ENCODE results near the gene PRAC1.

PRAC1 gene

DNA sequence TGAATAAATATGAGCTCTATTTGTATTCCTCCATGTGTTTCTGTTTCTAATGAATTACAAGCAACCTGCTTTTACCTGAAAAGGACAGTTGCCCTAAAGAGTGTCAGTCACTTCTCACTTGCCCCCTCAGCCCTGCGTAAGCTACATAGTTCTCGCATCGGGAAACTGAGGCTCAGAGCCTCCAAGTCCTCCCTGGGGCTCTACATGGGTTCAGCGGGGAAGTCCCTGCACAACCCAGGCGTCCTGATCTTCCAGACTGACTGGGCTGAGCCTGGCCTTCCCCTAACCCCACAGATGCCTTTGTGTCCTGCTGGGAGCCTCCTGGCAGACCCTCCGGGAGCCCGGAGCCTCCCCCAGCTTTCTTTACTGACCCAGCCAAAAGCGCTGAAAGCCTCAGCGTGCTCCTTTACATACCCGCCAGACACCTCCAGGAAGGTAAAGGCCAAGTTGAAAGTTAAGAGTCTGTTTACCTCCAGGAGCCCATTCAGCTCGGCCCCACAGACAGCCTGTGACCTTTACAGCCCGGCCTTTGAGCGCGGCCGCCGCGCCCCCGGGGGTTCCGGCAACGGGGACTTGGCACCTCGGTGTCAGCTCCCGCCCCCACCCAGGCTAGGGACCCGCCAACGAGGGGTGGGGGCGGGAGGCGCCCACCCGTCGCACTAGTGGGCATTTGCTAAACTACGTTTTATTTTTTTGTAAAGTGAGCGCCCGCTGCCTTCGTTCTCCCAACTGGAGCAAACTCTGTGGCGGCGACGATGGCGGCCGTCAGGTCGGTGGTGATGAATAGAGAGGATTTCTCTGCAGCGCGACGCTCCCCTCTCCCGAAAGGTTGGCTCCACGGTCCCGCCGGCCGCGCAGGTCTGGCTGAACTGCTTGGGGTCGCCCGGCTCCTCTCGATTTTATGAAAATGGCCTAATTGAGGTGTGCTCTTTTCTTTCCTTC is 10.6 kb upstream of the PRAC1 start:
- H3K27ac ChIP-seq (ENCODE audit: low read depth, low read length, severe bottlenecking) = no peak overlapping the region
- 1 to 4% methylated on average over 14 to 35 of the region's 50 CpGs for WGBS, 2 experiments (ENCODE audit: insufficient coverage in 2 of 2)
- no peaks in the 10 kb centered on the region for H3K9me3 ChIP-seq (ENCODE audit: control insufficient read depth, low read length)
- peaks cover 11% of the 10 kb centered on the region for H3K4me1 ChIP-seq (ENCODE audit: control insufficient read depth, insufficient read depth, low read length, poor library complexity, severe bottlenecking)
- no peak overlapping the region for H3K4me3 ChIP-seq (ENCODE audit: extremely low read depth, insufficient read depth, low read length, poor library complexity, severe bottlenecking)
- H3K36me3 ChIP-seq (ENCODE audit: control insufficient read depth, insufficient read depth, low read length) = no peaks in the 10 kb centered on the region

DNA sequence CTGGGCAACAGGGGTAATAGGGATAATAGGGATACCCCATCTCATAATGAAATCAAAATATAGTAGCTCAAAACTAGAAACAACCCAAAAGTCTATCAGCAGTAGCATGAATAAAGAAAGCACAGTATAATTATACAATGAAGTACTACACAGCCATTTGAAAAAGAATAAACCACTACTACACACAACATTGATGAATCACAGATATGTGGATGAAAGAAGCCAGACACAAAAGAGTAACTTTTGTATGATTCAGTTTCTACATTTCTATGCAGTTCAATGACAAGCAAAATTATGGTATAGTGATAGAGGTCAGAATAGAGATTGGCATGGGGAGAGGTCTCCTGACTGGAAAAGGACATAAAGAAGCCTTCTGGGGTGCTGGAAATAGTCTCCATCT is 9.0 kb upstream of the PRAC1 start:
- no peak overlapping the region for H3K4me3 ChIP-seq (ENCODE audit: extremely low read depth, insufficient read depth, low read length, poor library complexity, severe bottlenecking)
- peaks cover 11% of the 10 kb centered on the region for H3K4me1 ChIP-seq (ENCODE audit: control insufficient read depth, insufficient read depth, low read length, poor library complexity, severe bottlenecking)
- H3K9me3 ChIP-seq (ENCODE audit: control insufficient read depth, low read length) = no peaks in the 10 kb centered on the region

DNA sequence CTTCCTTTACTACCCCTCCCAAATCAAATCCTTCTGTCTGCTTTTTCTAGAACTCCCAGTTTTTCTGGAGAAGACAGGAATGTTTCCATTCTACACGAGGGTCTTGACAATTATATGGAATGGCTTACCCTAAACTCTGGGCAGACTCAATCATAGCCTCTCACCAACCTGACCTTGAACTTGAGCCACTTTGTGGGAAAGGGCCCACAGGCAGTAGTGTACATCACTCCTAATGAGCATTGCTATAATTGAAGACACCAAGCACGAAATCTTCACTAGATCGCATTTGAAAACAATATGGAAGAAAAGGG is 7.9 kb upstream of the PRAC1 start:
- 17% methylated on average over 1 of the region's 3 CpGs; no CpG with 5 or more reads in 1 of the 2 experiments for WGBS, 2 experiments (ENCODE audit: insufficient coverage in 2 of 2)
- Histone ChIP-seq H3K4me3 (ENCODE audit: extremely low read depth, insufficient read depth, low read length, poor library complexity, severe bottlenecking) (no peak overlapping the region), H3K9me3 (ENCODE audit: control insufficient read depth, low read length) (no peaks in the 10 kb centered on the region), H3K27ac (ENCODE audit: low read depth, low read length, severe bottlenecking) (no peak overlapping the region), H3K36me3 (ENCODE audit: control insufficient read depth, insufficient read depth, low read length) (no peaks in the 10 kb centered on the region), H3K4me1 (ENCODE audit: control insufficient read depth, insufficient read depth, low read length, poor library complexity, severe bottlenecking) (peaks cover 11% of the 10 kb centered on the region)

More for the DNA sequence above, 9.0 kb upstream of the PRAC1 start:
- H3K27ac ChIP-seq (ENCODE audit: low read depth, low read length, severe bottlenecking) = no peak overlapping the region
- H3K36me3 ChIP-seq (ENCODE audit: control insufficient read depth, insufficient read depth, low read length) = no peaks in the 10 kb centered on the region

DNA sequence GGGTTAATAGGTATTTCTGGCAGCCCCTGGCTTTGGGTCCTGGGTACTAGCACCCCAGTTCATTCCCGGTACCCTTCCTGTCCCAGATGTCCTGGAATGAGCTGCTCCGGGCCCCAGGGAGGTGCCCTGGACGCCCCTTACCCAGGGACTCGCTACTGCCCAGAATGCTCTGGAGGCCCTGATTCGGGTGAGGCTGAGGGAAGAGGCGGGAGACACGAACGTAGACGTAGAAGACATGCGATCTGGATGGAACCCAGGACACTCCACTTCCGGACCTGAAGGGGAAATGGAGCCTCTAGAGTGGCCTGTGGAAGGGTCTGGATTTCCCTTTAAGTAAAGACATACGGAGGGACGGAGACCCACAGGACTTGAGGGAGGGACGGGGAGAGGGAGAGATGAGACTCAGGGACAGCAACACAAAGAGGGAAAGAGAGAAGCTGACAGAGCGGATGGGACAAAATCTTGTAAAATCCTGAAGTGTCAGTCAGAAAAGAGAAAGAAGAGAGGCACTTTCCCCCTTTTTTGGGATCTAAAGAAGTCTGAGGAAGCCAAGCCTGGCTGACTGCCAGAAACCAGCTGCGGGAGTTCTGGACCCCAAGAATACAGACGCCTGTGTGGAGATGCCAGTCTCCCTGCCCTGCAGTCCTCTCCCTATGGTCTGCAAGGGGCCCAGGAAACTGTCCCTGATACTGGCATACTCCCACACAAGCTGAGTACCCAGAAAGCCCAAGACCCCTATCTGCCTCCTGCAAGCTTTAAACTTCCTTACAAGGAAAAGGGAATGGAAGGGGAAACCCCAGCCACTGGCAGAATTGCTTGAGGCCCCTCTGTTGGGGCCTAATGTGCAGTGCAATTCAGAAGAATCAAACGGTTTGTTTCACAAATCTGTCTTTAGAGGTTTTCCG is 7.3 kb upstream of the PRAC1 start:
- Histone ChIP-seq H3K9me3 (ENCODE audit: control insufficient read depth, low read length) (no peaks in the 10 kb centered on the region), H3K27ac (ENCODE audit: low read depth, low read length, severe bottlenecking) (no peak overlapping the region), H3K36me3 (ENCODE audit: control insufficient read depth, insufficient read depth, low read length) (no peaks in the 10 kb centered on the region), H3K4me3 (ENCODE audit: extremely low read depth, insufficient read depth, low read length, poor library complexity, severe bottlenecking) (peak overlapping the region; percentile 36), H3K4me1 (ENCODE audit: control insufficient read depth, insufficient read depth, low read length, poor library complexity, severe bottlenecking) (peaks cover 13% of the 10 kb centered on the region)
- 11 to 12% methylated on average over 19 of the region's 19 CpGs for WGBS, 2 experiments (ENCODE audit: insufficient coverage in 2 of 2)

DNA sequence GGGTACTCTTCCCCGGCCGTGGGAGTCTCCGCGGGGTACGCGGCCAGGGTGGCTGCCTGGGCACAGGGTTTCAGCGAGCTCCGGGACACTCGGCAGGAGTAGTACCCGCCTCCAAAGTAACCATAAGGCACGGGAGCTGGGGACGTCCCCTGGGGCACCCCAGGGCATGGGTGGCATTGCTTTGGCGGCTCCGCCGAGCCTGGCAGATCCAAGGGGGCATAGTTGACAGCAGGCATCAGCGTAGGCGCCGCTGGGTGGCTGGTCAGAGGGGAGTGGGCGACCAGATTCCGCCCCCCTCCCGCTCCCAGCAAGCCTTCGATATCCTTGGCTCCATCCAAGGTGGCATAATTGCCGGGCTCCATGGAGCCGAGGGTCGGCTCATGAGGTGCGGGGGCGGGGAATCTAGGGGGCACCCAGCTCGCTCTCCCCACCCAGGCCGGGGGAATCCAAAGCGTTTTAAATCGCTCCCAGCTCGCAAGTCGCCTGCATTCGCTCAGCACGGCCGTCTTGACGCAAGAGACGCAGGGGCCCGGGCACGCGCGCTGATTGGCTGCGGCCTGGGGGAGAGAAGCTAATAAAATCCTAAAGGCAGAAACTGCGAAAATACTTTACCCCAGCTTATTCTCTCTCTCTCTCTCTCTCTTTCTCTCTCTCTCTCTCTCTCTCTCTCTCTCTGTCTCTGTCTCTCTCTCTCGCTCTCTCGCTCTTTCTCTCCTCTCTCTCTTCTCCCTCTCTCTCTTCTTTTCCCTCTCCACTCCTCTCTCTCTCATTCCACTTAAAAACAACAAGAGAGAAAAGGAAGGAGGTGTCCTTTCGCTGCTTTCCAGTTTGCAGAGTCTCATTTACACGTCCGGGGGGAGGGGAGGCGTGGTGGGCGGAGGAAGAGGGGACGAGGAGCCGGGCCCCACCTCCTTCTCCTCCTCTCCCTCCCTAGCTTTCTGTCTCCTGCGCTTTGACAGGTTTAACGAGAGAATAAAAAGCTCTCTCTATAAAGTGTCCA is 6.2 kb upstream of the PRAC1 start, which contains the start of gene HOXB13:
TSS of gene HOXB13 (minus strand) at position 519 of the 1,000 bp plus-strand sequence. CDS start at position 362, 157 bp downstream.
- peak within 1 kb of the TSS; percentile 36 for H3K4me3 ChIP-seq (ENCODE audit: extremely low read depth, insufficient read depth, low read length, poor library complexity, severe bottlenecking)
- WGBS, 2 experiments (ENCODE audit: insufficient coverage in 2 of 2) = 7% methylated on average over 41 to 42 of the region's 55 CpGs
- no peaks in the 10 kb centered on the region for H3K36me3 ChIP-seq (ENCODE audit: control insufficient read depth, insufficient read depth, low read length)
- H3K9me3 ChIP-seq (ENCODE audit: control insufficient read depth, low read length) = no peaks in the 10 kb centered on the region
- no peak within 1 kb of the TSS for H3K27ac ChIP-seq (ENCODE audit: low read depth, low read length, severe bottlenecking)
- H3K4me1 ChIP-seq (ENCODE audit: control insufficient read depth, insufficient read depth, low read length, poor library complexity, severe bottlenecking) = peaks cover 17% of the 10 kb centered on the region

DNA sequence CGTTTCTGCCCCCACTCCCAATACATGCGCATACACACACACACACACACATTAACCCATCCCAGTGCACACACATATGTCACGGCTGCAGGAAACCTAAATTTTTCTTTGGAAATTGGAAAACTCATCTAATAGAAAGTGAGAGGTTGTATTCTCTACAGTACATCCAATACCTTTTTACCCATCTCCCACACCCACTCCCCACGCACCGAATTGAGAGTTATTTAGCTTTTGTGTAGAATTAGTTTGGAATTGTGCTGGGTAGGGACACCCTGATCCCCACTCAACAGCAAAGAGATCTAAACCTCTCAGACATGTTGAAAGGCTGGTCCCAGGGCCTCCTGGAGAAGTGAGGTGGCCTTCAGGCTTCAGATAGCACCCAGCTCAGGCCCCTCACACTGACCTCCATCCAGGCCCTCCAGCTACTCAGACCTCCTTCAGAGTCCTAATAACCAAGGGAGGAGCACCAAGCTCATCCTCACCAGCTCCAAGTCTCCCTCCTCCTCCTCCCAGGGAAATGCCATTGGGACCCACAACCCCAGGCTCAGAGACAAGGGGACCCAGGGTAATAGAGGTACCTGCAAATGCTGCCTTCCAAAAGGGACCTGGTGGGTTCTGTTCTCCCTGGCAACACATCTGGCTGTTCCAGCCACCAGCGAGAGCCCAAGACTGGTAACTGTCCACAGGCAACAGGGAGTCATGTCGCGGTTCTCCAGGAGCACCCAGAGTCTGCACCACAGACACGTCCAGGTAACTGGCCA is 5.3 kb upstream of the PRAC1 start:
- WGBS, 2 experiments (ENCODE audit: insufficient coverage in 2 of 2) = 43 to 45% methylated on average over 4 to 6 of the region's 9 CpGs
- H3K4me3 ChIP-seq (ENCODE audit: extremely low read depth, insufficient read depth, low read length, poor library complexity, severe bottlenecking) = peak overlapping the region; percentile 36
- H3K27ac ChIP-seq (ENCODE audit: low read depth, low read length, severe bottlenecking) = no peak overlapping the region
- H3K4me1 ChIP-seq (ENCODE audit: control insufficient read depth, insufficient read depth, low read length, poor library complexity, severe bottlenecking) = peaks cover 20% of the 10 kb centered on the region
- H3K36me3 ChIP-seq (ENCODE audit: control insufficient read depth, insufficient read depth, low read length) = no peaks in the 10 kb centered on the region
- H3K9me3 ChIP-seq (ENCODE audit: control insufficient read depth, low read length) = no peaks in the 10 kb centered on the region

DNA sequence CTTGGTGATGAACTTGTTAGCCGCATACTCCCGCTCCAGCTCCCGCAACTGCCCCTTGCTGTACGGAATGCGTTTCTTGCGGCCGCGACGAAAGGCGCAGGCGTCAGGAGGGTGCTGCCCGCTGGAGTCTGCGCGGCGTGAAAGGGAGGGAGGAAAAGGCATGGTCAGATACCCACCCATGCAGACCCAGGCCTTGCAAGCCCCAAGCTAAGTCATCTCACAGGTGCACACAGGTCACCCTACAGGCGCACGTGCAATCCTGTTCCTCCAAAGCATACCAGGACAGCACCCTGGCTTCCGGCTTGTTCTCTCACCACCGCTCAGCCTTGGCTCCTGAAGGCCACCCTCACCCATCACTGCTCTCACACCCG is 4.6 kb upstream of the PRAC1 start:
- Histone ChIP-seq H3K4me3 (ENCODE audit: extremely low read depth, insufficient read depth, low read length, poor library complexity, severe bottlenecking) (no peak overlapping the region), H3K27ac (ENCODE audit: low read depth, low read length, severe bottlenecking) (no peak overlapping the region), H3K36me3 (ENCODE audit: control insufficient read depth, insufficient read depth, low read length) (no peaks in the 10 kb centered on the region), H3K4me1 (ENCODE audit: control insufficient read depth, insufficient read depth, low read length, poor library complexity, severe bottlenecking) (peaks cover 20% of the 10 kb centered on the region), H3K9me3 (ENCODE audit: control insufficient read depth, low read length) (no peaks in the 10 kb centered on the region)
- WGBS, 2 experiments (ENCODE audit: insufficient coverage in 2 of 2) = 46 to 75% methylated on average over 8 to 16 of the region's 20 CpGs

DNA sequence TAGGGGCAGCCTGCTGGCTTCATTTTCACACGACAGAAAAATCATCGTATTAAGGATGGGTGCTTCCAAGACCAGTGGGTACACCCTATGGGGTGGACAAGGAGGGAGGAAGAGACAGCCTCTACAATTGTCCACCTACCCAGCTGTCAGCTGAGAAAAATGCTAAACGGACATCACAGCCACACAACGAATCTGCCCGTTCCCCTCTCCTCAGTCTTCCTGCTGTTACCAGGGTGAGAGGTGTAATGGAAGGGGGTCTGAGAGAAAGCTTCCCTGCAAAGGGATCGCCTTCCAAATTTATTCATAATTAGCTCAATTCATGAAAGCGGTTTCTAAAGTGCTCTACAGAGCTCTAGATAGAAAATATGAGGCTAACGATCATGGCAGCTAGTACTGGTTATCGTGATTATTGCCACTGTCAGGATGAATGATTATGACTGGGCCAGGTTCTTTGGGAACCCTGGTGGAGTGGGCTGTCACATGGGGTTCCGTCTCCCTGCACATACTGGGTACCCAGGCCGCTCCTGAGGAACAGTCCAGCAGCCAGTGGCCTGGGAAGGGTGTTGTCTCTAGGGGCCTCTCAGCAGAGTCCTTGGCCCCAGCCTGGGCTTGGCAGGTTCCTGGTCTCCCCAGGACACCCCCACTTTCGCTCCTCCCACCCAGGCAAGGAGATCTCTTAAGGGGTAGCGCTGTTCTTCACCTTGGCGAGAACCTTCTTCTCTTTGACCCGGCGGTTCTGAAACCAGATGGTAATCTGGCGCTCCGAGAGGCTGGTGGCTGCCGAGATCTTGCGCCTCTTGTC is 4.0 kb upstream of the PRAC1 start:
- no peaks in the 10 kb centered on the region for H3K9me3 ChIP-seq (ENCODE audit: control insufficient read depth, low read length)
- H3K36me3 ChIP-seq (ENCODE audit: control insufficient read depth, insufficient read depth, low read length) = no peaks in the 10 kb centered on the region
- H3K4me3 ChIP-seq (ENCODE audit: extremely low read depth, insufficient read depth, low read length, poor library complexity, severe bottlenecking) = no peak overlapping the region
- H3K27ac ChIP-seq (ENCODE audit: low read depth, low read length, severe bottlenecking) = no peak overlapping the region
- peaks cover 20% of the 10 kb centered on the region for H3K4me1 ChIP-seq (ENCODE audit: control insufficient read depth, insufficient read depth, low read length, poor library complexity, severe bottlenecking)
- WGBS, 2 experiments (ENCODE audit: insufficient coverage in 2 of 2) = 59 to 64% methylated on average over 13 to 16 of the region's 20 CpGs

DNA sequence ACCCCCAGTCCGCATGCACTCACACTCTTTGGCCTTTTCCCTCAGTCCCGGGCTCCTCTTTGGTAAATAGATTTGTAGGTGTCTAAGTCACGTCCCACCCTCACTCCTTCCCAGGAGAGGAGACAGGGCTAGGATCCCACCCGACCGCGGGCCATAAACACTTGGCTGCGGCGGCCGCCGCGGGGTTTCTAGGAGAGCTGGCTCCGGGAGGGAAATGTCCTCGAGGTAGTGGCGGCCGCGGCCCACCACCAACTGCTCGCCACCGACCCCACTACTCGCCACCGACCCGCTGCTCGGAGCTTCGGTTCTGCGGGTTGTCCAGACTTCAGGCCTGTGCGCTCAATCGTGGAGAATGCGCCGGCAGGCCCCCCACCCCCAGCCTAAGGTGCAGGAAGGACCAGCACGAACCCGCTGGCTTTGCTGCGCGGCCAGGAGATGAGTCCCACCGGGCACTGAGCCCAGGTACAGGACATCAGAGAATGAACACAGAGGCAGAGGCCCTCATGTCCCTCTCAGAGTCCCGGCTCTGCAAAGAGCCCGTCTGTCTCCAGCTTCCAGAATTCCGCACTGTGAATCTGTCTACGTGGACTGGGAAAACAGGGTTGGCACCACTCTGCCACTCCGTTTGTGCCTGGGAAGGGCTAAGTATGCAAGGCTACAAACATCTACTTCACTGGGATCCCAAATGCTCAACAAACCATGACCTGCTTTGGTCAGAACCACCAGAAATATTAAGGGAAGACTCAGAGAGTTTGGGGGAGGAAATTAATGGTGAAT is 3.2 kb upstream of the PRAC1 start:
- no peak overlapping the region for H3K4me3 ChIP-seq (ENCODE audit: extremely low read depth, insufficient read depth, low read length, poor library complexity, severe bottlenecking)
- WGBS, 2 experiments (ENCODE audit: insufficient coverage in 2 of 2) = 34% methylated on average over 20 to 24 of the region's 38 CpGs

More for the DNA sequence above, 3.2 kb upstream of the PRAC1 start:
- peaks cover 20% of the 10 kb centered on the region for H3K4me1 ChIP-seq (ENCODE audit: control insufficient read depth, insufficient read depth, low read length, poor library complexity, severe bottlenecking)
- H3K9me3 ChIP-seq (ENCODE audit: control insufficient read depth, low read length) = no peaks in the 10 kb centered on the region
- H3K36me3 ChIP-seq (ENCODE audit: control insufficient read depth, insufficient read depth, low read length) = no peaks in the 10 kb centered on the region
- H3K27ac ChIP-seq (ENCODE audit: low read depth, low read length, severe bottlenecking) = no peak overlapping the region

All from mesodermal cell (in vitro differentiated cells).